H1 (cell line): ENCODE data around the gene LTA4H. TPM values are rescaled to one million over a fixed set of nuclear protein-coding genes. Genes with fewer than 3 reads are reported as not detected.

Experiments used
- CTCF ChIA-PET: fragments of 300-600 bp; sonication (Branson Sonifier 250); formaldehyde crosslinking; loops from one replicate; lab custom pipeline; 2021; ENCODE audit not compliant: partially characterized antibody; lab: Charles Lee
- POLR2A ChIA-PET: fragments of 300-600 bp; sonication (Branson Sonifier 250); formaldehyde crosslinking; loops from one replicate; lab custom pipeline; 2021; ENCODE audit warnings: inconsistent platforms; ENCODE audit not compliant: partially characterized antibody; lab: Charles Lee
- DNase-seq, 2 experiments: peaks; one replicate each; pipeline versions ENCODE4 v3.0.0 to v3.0.0-alpha.2; 2010 to 2022; ENCODE audit warnings: low spot score in 2 of 2, low read depth in 1 of 2, mixed read lengths in 1 of 2
- FAIRE-seq: peaks from 2 replicates; lab custom pipeline; 2011; peaks lifted over from hg19 to GRCh38; lab: Jason Lieb, UNC
- H2AFZ ChIP-seq: 2 replicates; pipeline ENCODE4 v1.8.1; 2012; ENCODE audit warnings: low read length, inconsistent platforms
- H2AK5ac ChIP-seq: 2 replicates; pipeline ENCODE4 v1.6.1; 2013; ENCODE audit warnings: low read depth, low read length
- H2BK120ac ChIP-seq: replicated peaks from 2 replicates; pipeline ENCODE3; 2013; ENCODE audit warnings: low read depth, low read length, inconsistent platforms
- H2BK12ac ChIP-seq: 2 replicates; pipeline ENCODE4 v1.6.1; 2013; ENCODE audit warnings: low read depth, low read length
- H2BK15ac ChIP-seq: 2 replicates; pipeline ENCODE4 v1.6.1; 2013; ENCODE audit warnings: low read length
- H2BK20ac ChIP-seq: 2 replicates; pipeline ENCODE4 v1.6.1; 2013; ENCODE audit warnings: low read length
- H2BK5ac ChIP-seq: 2 replicates; pipeline ENCODE4 v1.6.1; 2013; ENCODE audit warnings: low read depth, low read length
- H3K14ac ChIP-seq: 2 replicates; pipeline ENCODE4 v1.6.1; 2013; ENCODE audit warnings: inconsistent platforms; ENCODE audit not compliant: insufficient read length
- H3K18ac ChIP-seq: 2 replicates; pipeline ENCODE4 v1.6.1; 2013; ENCODE audit warnings: low read length; ENCODE audit errors: extremely low read depth
- H3K23ac ChIP-seq: 2 replicates; pipeline ENCODE4 v1.6.1; 2013; ENCODE audit warnings: inconsistent platforms; ENCODE audit not compliant: insufficient read length
- H3K23me2 ChIP-seq: 2 replicates; pipeline ENCODE4 v1.6.1; 2013; ENCODE audit warnings: low read depth, low read length
- H3K27ac ChIP-seq: 2 replicates; pipeline ENCODE4 v1.6.1; 2011; ENCODE audit warnings: low read depth, low read length, inconsistent platforms
- H3K27me3 ChIP-seq, 4 experiments: replicated peaks in 1 of 4; 1 replicate in 1 of 4; 2 replicates in 3 of 4; pipeline versions ENCODE4 v1.6.1 to v1.8.1; 2011 to 2013; ENCODE audit warnings: low read length in 3 of 4, mild to moderate bottlenecking in 3 of 4, inconsistent platforms in 2 of 4, mixed read lengths in 2 of 4, moderate library complexity in 1 of 4; ENCODE audit not compliant: control insufficient read depth in 3 of 4, insufficient read depth in 3 of 4; ENCODE audit errors: extremely low read depth in 1 of 4
- H3K36me3 ChIP-seq, 4 experiments: 2 replicates each; pipeline versions ENCODE4 v1.6.1 to v1.8.1; 2011 to 2013; ENCODE audit warnings: mild to moderate bottlenecking in 4 of 4, low read length in 3 of 4, moderate library complexity in 2 of 4, control low read depth in 1 of 4, inconsistent platforms in 1 of 4; ENCODE audit not compliant: insufficient read depth in 4 of 4, control insufficient read depth in 2 of 4
- H3K4ac ChIP-seq: replicated peaks from 2 replicates; pipeline ENCODE3; 2013; ENCODE audit warnings: low read length, low read depth, mixed read lengths, inconsistent platforms; ENCODE audit not compliant: insufficient read length
- H3K4me1 ChIP-seq, 4 experiments: replicated peaks in 1 of 4; 1 replicate in 1 of 4; 2 replicates in 3 of 4; pipeline versions ENCODE4 v1.6.1 to v1.8.1; 2011 to 2013; ENCODE audit warnings: low read length in 3 of 4, inconsistent platforms in 2 of 4, mixed read lengths in 1 of 4; ENCODE audit not compliant: insufficient read depth in 4 of 4, control insufficient read depth in 3 of 4
- H3K4me2 ChIP-seq, 2 experiments: 2 replicates each; pipeline versions ENCODE4 v1.6.1 to v1.8.1; 2011 to 2013; ENCODE audit warnings: low read depth in 2 of 2, low read length in 2 of 2, control low read depth in 1 of 2, inconsistent platforms in 1 of 2, mild to moderate bottlenecking in 1 of 2; ENCODE audit not compliant: insufficient read depth in 1 of 2
- H3K4me3 ChIP-seq, 4 experiments: fragments of 200-600, 300-600 bp in 1 of 4; sonication (generic), shearing (Covaris generic), sonication (Bioruptor Twin) in 1 of 4; 2 replicates each; pipeline versions ENCODE4 v1.5.1 to v1.8.1; 2011 to 2016; ENCODE audit warnings: low read length in 4 of 4, low read depth in 3 of 4, control low read depth in 2 of 4, inconsistent platforms in 2 of 4, mild to moderate bottlenecking in 2 of 4, mixed read lengths in 1 of 4, moderate library complexity in 1 of 4; ENCODE audit not compliant: insufficient read depth in 2 of 4; ENCODE audit errors: extremely low read depth in 1 of 4
- H3K56ac ChIP-seq: replicated peaks from 2 replicates; pipeline ENCODE3; 2013; ENCODE audit warnings: low read depth, mild to moderate bottlenecking, mixed read lengths, low read length, inconsistent platforms; ENCODE audit not compliant: insufficient read length
- H3K79me1 ChIP-seq: 2 replicates; pipeline ENCODE4 v1.6.1; 2013; ENCODE audit warnings: low read depth, low read length, control low read depth
- H3K79me2 ChIP-seq, 2 experiments: 2 replicates each; pipeline versions ENCODE4 v1.6.1 to v1.8.1; 2012 to 2013; ENCODE audit warnings: low read length in 2 of 2, mild to moderate bottlenecking in 2 of 2, inconsistent platforms in 1 of 2; ENCODE audit not compliant: insufficient read depth in 2 of 2, control insufficient read depth in 1 of 2
- H3K9ac ChIP-seq, 4 experiments: replicated peaks in 1 of 4; 1 replicate in 1 of 4; 2 replicates in 3 of 4; pipeline versions ENCODE4 v1.6.1 to v1.8.1; 2011 to 2013; ENCODE audit warnings: low read depth in 3 of 4, low read length in 3 of 4, control low read depth in 2 of 4, mild to moderate bottlenecking in 2 of 4, moderate library complexity in 2 of 4, inconsistent platforms in 1 of 4; ENCODE audit errors: extremely low read depth in 1 of 4
- H3K9me3 ChIP-seq, 2 experiments: 2 replicates each; pipeline versions ENCODE4 v1.6.1 to v1.8.1; 2012 to 2013; ENCODE audit warnings: mild to moderate bottlenecking in 2 of 2, moderate library complexity in 2 of 2, control low read depth in 1 of 2, inconsistent platforms in 1 of 2, low read depth in 1 of 2, low read length in 1 of 2, mixed read lengths in 1 of 2; ENCODE audit not compliant: insufficient read depth in 2 of 2
- H4K20me1 ChIP-seq, 2 experiments: replicated peaks in 1 of 2; 2 replicates each; pipeline versions ENCODE3 to v1.8.1; 2011 to 2013; ENCODE audit warnings: inconsistent platforms in 2 of 2, low read length in 2 of 2, mild to moderate bottlenecking in 1 of 2; ENCODE audit not compliant: insufficient read depth in 2 of 2, control insufficient read depth in 1 of 2
- H4K5ac ChIP-seq: 2 replicates; pipeline ENCODE4 v1.6.1; 2013; ENCODE audit warnings: low read length, low read depth, mixed read lengths, inconsistent platforms; ENCODE audit not compliant: insufficient read length
- H4K8ac ChIP-seq: 2 replicates; pipeline ENCODE4 v1.8.0; 2013; ENCODE audit warnings: mild to moderate bottlenecking, moderate library complexity, low read length, inconsistent platforms; ENCODE audit not compliant: insufficient read depth; ENCODE audit errors: extremely low read depth
- H4K91ac ChIP-seq: replicated peaks from 2 replicates; pipeline ENCODE3; 2013; ENCODE audit warnings: low read length, mixed read lengths, inconsistent platforms; ENCODE audit not compliant: insufficient read length
- ATF3 ChIP-seq: IDR thresholded peaks from 2 replicates; pipeline ENCODE4 v1.6.1; 2011; ENCODE audit warnings: low read depth, mild to moderate bottlenecking, low read length; ENCODE audit not compliant: insufficient read depth
- BACH1 ChIP-seq: IDR thresholded peaks from 2 replicates; pipeline ENCODE4 v1.6.1; 2012; ENCODE audit warnings: low read length, improper control_type of control experiment
- CTBP2 ChIP-seq: IDR thresholded peaks from 2 replicates; pipeline ENCODE4 v1.7.0; 2011; ENCODE audit warnings: borderline replicate concordance, mild to moderate bottlenecking, moderate library complexity, mixed read lengths, low read length; ENCODE audit not compliant: insufficient read depth, insufficient read length
- FOSL1 ChIP-seq: IDR thresholded peaks from 2 replicates; pipeline ENCODE4 v1.6.1; 2011; ENCODE audit warnings: mild to moderate bottlenecking, low read depth, low read length, moderate library complexity; ENCODE audit not compliant: insufficient read depth
- GABPA ChIP-seq: IDR thresholded peaks from 2 replicates; pipeline ENCODE4 v1.6.1; 2011; ENCODE audit warnings: mild to moderate bottlenecking, low read length, moderate library complexity, borderline replicate concordance; ENCODE audit not compliant: insufficient read depth
- POLR2A ChIP-seq, 2 experiments: IDR thresholded peaks; 1 replicate in 1 of 2; 2 replicates in 1 of 2; pipeline ENCODE4 v1.6.1; 2011; ENCODE audit warnings: low read depth in 2 of 2, low read length in 2 of 2, mild to moderate bottlenecking in 2 of 2; ENCODE audit errors: control extremely low read depth in 1 of 2
- RBBP5 ChIP-seq: IDR thresholded peaks from 2 replicates; pipeline ENCODE4 v1.7.1; 2012; ENCODE audit warnings: low read depth, mild to moderate bottlenecking, inconsistent platforms, low read length, moderate library complexity, borderline replicate concordance
- SIX5 ChIP-seq: IDR thresholded peaks from 2 replicates; pipeline ENCODE4 v1.6.1; 2011; ENCODE audit warnings: mild to moderate bottlenecking, low read depth, low read length
- SP1 ChIP-seq: IDR thresholded peaks from 2 replicates; pipeline ENCODE4 v1.6.1; 2011; ENCODE audit warnings: low read depth, low read length
- ZNF274 ChIP-seq: IDR thresholded peaks from 2 replicates; pipeline ENCODE4 v1.7.0; 2012; ENCODE audit warnings: low read length, borderline replicate concordance; ENCODE audit errors: extremely low read depth
- WGBS, 2 experiments: shearing (Covaris generic) in 1 of 2; methylation state at CpG; one replicate each; pipeline versions ENCODE4 v1.1.6 to v1.1.7; 2013 to 2015; ENCODE audit warnings: low lambda C conversion rate in 2 of 2, mixed read lengths in 2 of 2, inconsistent platforms in 1 of 2, low coverage in 1 of 2, missing lambda C conversion rate in 1 of 2; ENCODE audit not compliant: insufficient replicate concordance in 2 of 2, insufficient coverage in 1 of 2, insufficient read length in 1 of 2; ENCODE audit errors: extremely low coverage in 1 of 2, missing lambda C conversion rate in 1 of 2; 5-methylcytosine and 5-hydroxymethylcytosine counted together
- polyA plus RNA-seq, 7 experiments: library from polyadenylated mRNA; depleted of rRNA in 3 of 7; stranded (reverse) in 5 of 7; unstranded in 2 of 7; fragments of >200 nt in 5 of 7; fragments of 200-250 nt in 2 of 7; gene quantifications; 1 replicate in 5 of 7; 2 replicates in 1 of 7; 4 replicates in 1 of 7; pipeline versions ENCODE4 v1.2.1 to v1.2.3, GENCODE V29; 2011 to 2013; ENCODE audit warnings: missing spikeins in 2 of 7, mixed read lengths in 2 of 7
- total RNA-seq: library from RNA; stranded (reverse); fragmentation: NEBNext Ultra II Directional; extraction: Animal tissue kit (Norgen Biotek cat#: 25700); gene quantifications from 2 replicates; pipeline ENCODE4 v1.2.1, GENCODE V29; 2021

Gene LTA4H
- total and polyA plus RNA-seq, 2 of the 8 experiments (the other 6 are each of a cell fraction or from before 2014, with no cell fraction given), result 106 to 167 TPM

GRCh38 chr12:96054244-96054610, 18.8 kb upstream of the LTA4H start:
- Histone ChIP-seq H3K4ac (no peak overlapping the region), H3K27me3 (no peaks in the 10 kb centered on the region), H3K23ac (no peak overlapping the region), H3K4me3 (no peak overlapping the region), H3K9me3 (no peaks in the 10 kb centered on the region), H3K23me2 (no peaks in the 10 kb centered on the region), H3K56ac (no peak overlapping the region), H3K4me2 (no peak overlapping the region), H2BK15ac (no peak overlapping the region), H4K20me1 (no peaks in the 10 kb centered on the region), H4K5ac (no peak overlapping the region), H3K9ac (no peak overlapping the region), H3K36me3 (no peaks in the 10 kb centered on the region), H2BK12ac (no peak overlapping the region), H2AFZ (no peak overlapping the region), H2BK120ac (no peak overlapping the region), H4K8ac (no peak overlapping the region), H3K4me1 (no peaks in the 10 kb centered on the region), H3K27ac (no peak overlapping the region), H2AK5ac (no peak overlapping the region), H3K18ac (no peak overlapping the region), H3K14ac (no peak overlapping the region), H3K79me1 (no peaks in the 10 kb centered on the region), H2BK5ac (no peak overlapping the region), H4K91ac (no peak overlapping the region), H2BK20ac (no peak overlapping the region), H3K79me2 (no peaks in the 10 kb centered on the region)
- DNase-seq (no peak), FAIRE-seq (no peak)
- ChIA-PET CTCF (interaction anchor here (1.0 to 1.4 kb wide), 2 partner anchors 95 to 454 kb away, joined by 3 to 4 read pairs; no protein-coding TSS in a partner anchor), POLR2A (no interaction called here)
- TF ChIP-seq GABPA, result no peak
- TF ChIP-seq FOSL1, result no peak
- TF ChIP-seq ZNF274, result no peak
- TF ChIP-seq BACH1, result no peak
- TF ChIP-seq SP1, result no peak
- no peak for TF ChIP-seq ATF3
- TF ChIP-seq CTBP2, result no peak
- TF ChIP-seq SIX5, result no peak
- no peak for TF ChIP-seq RBBP5
- no peak for TF ChIP-seq POLR2A (IDR thresholded peaks at IDR 0.05; ENCODE audit: control extremely low read depth in 1 of 2, low read depth in 2 of 2, low read length in 2 of 2)
- WGBS, 2 experiments, result 97% methylated on average over 3 of the region's 4 CpGs; no CpG with 5 or more reads in 1 of the 2 experiments
